Mononuclear cell (primary cell): Measurements from ENCODE around the gene OBP2A. TPM values are rescaled to one million over a fixed set of nuclear protein-coding genes. Genes with fewer than 3 reads are reported as not detected.
"Not testable (repeated sequence)": the region's sequence is repeated elsewhere in the genome, so short reads cannot be mapped to it uniquely, and the experiment has no call there.

Experiments
- H3K27me3 ChIP-seq: 2 replicates; pipeline ENCODE4 v1.6.0; 2011; ENCODE audit warnings: low read length, control low read depth; ENCODE audit not compliant: insufficient read depth
- H3K4me1 ChIP-seq: 2 replicates; pipeline ENCODE4 v1.5.1; 2011; ENCODE audit warnings: mild to moderate bottlenecking, low read length, control low read depth; ENCODE audit not compliant: insufficient read depth
- H3K4me3 ChIP-seq: 2 replicates; pipeline ENCODE4 v1.5.1; 2011; ENCODE audit warnings: mild to moderate bottlenecking, low read length, moderate library complexity
- H3K9me3 ChIP-seq: 2 replicates; pipeline ENCODE4 v1.5.1; 2011; ENCODE audit warnings: low read depth, mild to moderate bottlenecking, control low read depth, low read length
- total RNA-seq: library from RNA; depleted of rRNA; stranded (reverse); fragments of >200 nt; gene quantifications from one replicate; pipeline ENCODE4 v1.2.3, GENCODE V29; 2012

Gene OBP2A
- total RNA-seq, 1 donor = not detected

GRCh38 chr9:135533674-135534073 is 12.3 kb upstream of the OBP2A start:
- no peak overlapping the region for H3K4me3 ChIP-seq
- H3K4me1 ChIP-seq = no peaks in the 10 kb centered on the region
- H3K27me3 ChIP-seq = peaks cover 5% of the 10 kb centered on the region
- H3K9me3 ChIP-seq = no peaks in the 10 kb centered on the region

GRCh38 chr9:135534192-135534711 is 11.7 kb upstream of the OBP2A start:
- not testable (repeated sequence) for H3K4me3 ChIP-seq, H3K4me1 ChIP-seq, H3K9me3 ChIP-seq, H3K27me3 ChIP-seq

- not testable (repeated sequence) for H3K9me3 ChIP-seq, H3K27me3 ChIP-seq, H3K4me3 ChIP-seq, H3K4me1 ChIP-seq
These were observed 11.1 kb upstream of the OBP2A start for GRCh38 chr9:135534826-135535225.

- not testable (repeated sequence) for H3K27me3 ChIP-seq, H3K4me1 ChIP-seq, H3K9me3 ChIP-seq, H3K4me3 ChIP-seq
These were observed 10.3 kb upstream of the OBP2A start for GRCh38 chr9:135535631-135536030.

GRCh38 chr9:135536216-135536615 is 9.7 kb upstream of the OBP2A start:
- Histone ChIP-seq H3K9me3 (no peaks in the 10 kb centered on the region), H3K4me3 (no peak overlapping the region), H3K4me1 (no peaks in the 10 kb centered on the region), H3K27me3 (peaks cover 5% of the 10 kb centered on the region)

- not testable (repeated sequence) for H3K9me3 ChIP-seq, H3K4me1 ChIP-seq, H3K27me3 ChIP-seq, H3K4me3 ChIP-seq
These were observed 2.5 kb upstream of the OBP2A start for GRCh38 chr9:135543262-135543894.

GRCh38 chr9:135544981-135545635 is 818 bp upstream of the OBP2A start:
- Histone ChIP-seq H3K9me3 (no peaks in the 10 kb centered on the region), H3K27me3 (no peaks in the 10 kb centered on the region), H3K4me3 (no peak overlapping the region), H3K4me1 (no peaks in the 10 kb centered on the region)

GRCh38 chr9:135546792-135547617 is 1.1 kb downstream of the OBP2A start:
- H3K4me1 ChIP-seq, H3K4me3 ChIP-seq, H3K27me3 ChIP-seq, H3K9me3 ChIP-seq: not testable (repeated sequence)

- Histone ChIP-seq H3K27me3 (no peaks in the 10 kb centered on the region), H3K4me3 (no peak overlapping the region), H3K9me3 (no peaks in the 10 kb centered on the region), H3K4me1 (no peaks in the 10 kb centered on the region)
These were observed 2.1 kb downstream of the OBP2A start for GRCh38 chr9:135547756-135548736.

- H3K9me3 ChIP-seq, H3K27me3 ChIP-seq, H3K4me1 ChIP-seq, H3K4me3 ChIP-seq: not testable (repeated sequence)
These were observed 3.8 kb downstream of the OBP2A start for GRCh38 chr9:135549478-135550343.

GRCh38 chr9:135550344-135550918 is 4.5 kb downstream of the OBP2A start:
- Histone ChIP-seq H3K27me3 (no peaks in the 10 kb centered on the region), H3K9me3 (no peaks in the 10 kb centered on the region), H3K4me1 (no peaks in the 10 kb centered on the region), H3K4me3 (no peak overlapping the region)

GRCh38 chr9:135551031-135551430 is 5.1 kb downstream of the OBP2A start:
- H3K4me3 ChIP-seq = no peak overlapping the region
- H3K27me3 ChIP-seq = no peaks in the 10 kb centered on the region
- no peaks in the 10 kb centered on the region for H3K9me3 ChIP-seq
- no peaks in the 10 kb centered on the region for H3K4me1 ChIP-seq

GRCh38 chr9:135551456-135551855 is 5.5 kb downstream of the OBP2A start:
- H3K9me3 ChIP-seq = no peaks in the 10 kb centered on the region
- no peak overlapping the region for H3K4me3 ChIP-seq
- H3K27me3 ChIP-seq = no peaks in the 10 kb centered on the region
- no peaks in the 10 kb centered on the region for H3K4me1 ChIP-seq
